GM18520 (cell line): ENCODE measurements around the gene NUP210L.
"Not testable (repeated sequence)": the region's sequence is repeated elsewhere in the genome, so short reads cannot be mapped to it uniquely, and the experiment has no call there.

ENCODE experiments used
- ATAC-seq: cut with Tn5 transposase; IDR thresholded peaks from one replicate; pipeline ENCODE4 v1.9.1; 2021; ENCODE audit not compliant: unreplicated experiment

The NUP210L gene

GRCh38 chr1:153995640-153996039, 159.2 kb downstream of the NUP210L start:
- no peak for ATAC-seq

- ATAC-seq: no peak
Observed at GRCh38 chr1:153995202-153995601, 159.7 kb downstream of the NUP210L start.

- no peak for ATAC-seq
Observed at GRCh38 chr1:153991806-153992205, 163.1 kb downstream of the NUP210L start.

- ATAC-seq: no peak
Observed at GRCh38 chr1:153991151-153991630, 163.7 kb downstream of the NUP210L start.

- ATAC-seq: peak; percentile 84
Observed at GRCh38 chr1:153990468-153991150, 164.3 kb downstream of the NUP210L start, which contains the start of gene RPS27. TSS of gene RPS27 (plus strand) at chr1:153990762. CDS start at chr1:153990797, 35 bp downstream.

GRCh38 chr1:153987621-153988020, 167.3 kb downstream of the NUP210L start:
- no peak for ATAC-seq

- no peak for ATAC-seq
Observed at GRCh38 chr1:153985941-153986761, 168.7 kb downstream of the NUP210L start, which contains the start of gene RAB13. TSS of gene RAB13 (minus strand) at chr1:153986339. CDS start at chr1:153986236, 103 bp downstream.

- no peak for ATAC-seq
Observed at GRCh38 chr1:153985341-153985912, 169.4 kb downstream of the NUP210L start.

GRCh38 chr1:153984123-153984894, 170.6 kb downstream of the NUP210L start:
- ATAC-seq: no peak

GRCh38 chr1:153981735-153982134, 173.1 kb downstream of the NUP210L start:
- ATAC-seq: not testable (repeated sequence)

- ATAC-seq: not testable (repeated sequence)
Observed at GRCh38 chr1:153979091-153979490, 175.8 kb downstream of the NUP210L start.

- ATAC-seq: no peak
Observed at GRCh38 chr1:153978274-153978909, 176.5 kb downstream of the NUP210L start.

GRCh38 chr1:153977250-153978240, 177.3 kb downstream of the NUP210L start, which contains the start of gene JTB:
TSS of gene JTB (minus strand) at chr1:153977674. CDS start at chr1:153977252, 422 bp downstream.
- ATAC-seq: peak; percentile 59

GRCh38 chr1:153976819-153977249, 178.0 kb downstream of the NUP210L start:
- no peak for ATAC-seq

- ATAC-seq: no peak
Observed at GRCh38 chr1:153973525-153973924, 181.3 kb downstream of the NUP210L start.

- no peak for ATAC-seq
Observed at GRCh38 chr1:153973071-153973470, 181.8 kb downstream of the NUP210L start.

- no peak for ATAC-seq
Observed at GRCh38 chr1:153970346-153970745, 184.5 kb downstream of the NUP210L start.

GRCh38 chr1:153968972-153969371, 185.9 kb downstream of the NUP210L start:
- ATAC-seq: no peak

GRCh38 chr1:153968408-153968807, 186.5 kb downstream of the NUP210L start:
- ATAC-seq: no peak
